ENCODE measurements around the gene PRKCH. TPM values are rescaled to one million over a fixed set of nuclear protein-coding genes. Genes with fewer than 3 reads are reported as not detected.
A peak's percentile ranks its signal among the peaks of the same experiment; 100 is the strongest.

The PRKCH gene
- total and polyA plus RNA-seq, 10 of the 15 experiments (the other 5 are each of a cell fraction or from before 2014, with no cell fraction given), result 10.7 to 140 (median 33.2) TPM

DNA sequence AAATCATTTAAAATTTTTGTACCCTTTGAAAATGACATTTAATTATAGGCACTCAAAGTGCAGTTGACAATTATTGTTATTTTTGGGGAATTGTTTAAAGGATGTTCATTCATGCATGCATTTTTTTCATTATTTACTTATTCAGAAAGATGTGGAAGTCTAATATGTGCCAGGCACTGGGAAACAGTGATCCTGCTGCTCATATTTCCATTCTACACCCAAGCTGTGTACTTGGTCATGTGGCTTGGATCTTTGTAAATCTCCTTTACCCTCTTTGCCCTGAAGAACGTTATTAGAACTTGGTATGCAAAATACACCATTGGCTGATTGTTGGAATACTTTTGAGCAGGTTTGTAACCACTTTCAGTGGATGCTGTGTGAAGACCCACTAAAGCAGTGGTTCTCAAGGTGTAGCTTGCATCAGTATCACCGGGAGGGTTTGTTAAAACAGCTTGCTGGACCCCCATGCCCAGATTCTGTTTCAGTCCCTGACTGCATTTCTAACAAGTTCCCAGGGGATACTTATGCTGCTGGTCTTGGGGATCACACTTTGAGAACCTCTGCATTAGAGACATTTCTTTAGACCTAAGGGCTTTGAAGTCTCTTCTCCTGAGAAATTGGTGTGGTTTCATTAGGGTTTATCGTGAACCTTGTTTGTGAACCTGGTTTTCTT, 47.5 kb downstream of the PRKCH start:
- CTCF ChIA-PET, result interaction anchor here (1.0 to 2.0 kb wide), 2 partner anchors 9 to 50 kb away, joined by 4 to 14 read pairs; no protein-coding TSS in a partner anchor
- Histone ChIP-seq H3K4me3 (no peak overlapping the region), H3K4me2 (ENCODE audit: control insufficient read depth, insufficient read depth) (no peak overlapping the region), H3K9me3 (replicated peaks; ENCODE audit: control insufficient read depth, insufficient read depth, low read length) (peaks cover 10% of the 10 kb centered on the region), H2AFZ (ENCODE audit: control insufficient read depth, low read depth, low read length) (no peak overlapping the region), H3K36me3 (ENCODE audit: control insufficient read depth in 2 of 2, insufficient read depth in 2 of 2, low read length in 1 of 2) (no peaks in the 10 kb centered on the region; a peak in 1 of 4 replicates), H3K9ac (ENCODE audit: control insufficient read depth, insufficient read depth, low read length) (no peak overlapping the region), H3K27ac (ENCODE audit: control insufficient read depth, insufficient read depth) (no peak overlapping the region; the same call in 1 of the 2 replicates), H3K79me2 (ENCODE audit: control insufficient read depth, insufficient read depth, low read length) (peaks cover 84% of the 10 kb centered on the region), H4K20me1 (ENCODE audit: control insufficient read depth, insufficient read depth) (no peaks in the 10 kb centered on the region), H3K4me1 (ENCODE audit: control insufficient read depth, insufficient read depth, low read length) (peaks cover 48% of the 10 kb centered on the region), H3K27me3 (replicated peaks in 1 of 2; ENCODE audit: control insufficient read depth in 2 of 2, insufficient read depth in 2 of 2, low read length in 1 of 2) (no peaks in the 10 kb centered on the region)
- 67% methylated on average over 3 of the region's 3 CpGs for WGBS (ENCODE audit: insufficient coverage, insufficient replicate concordance, low lambda C conversion rate, missing lambda C conversion rate)
- POLR2A ChIA-PET, result interaction anchor here (1.0 to 3.5 kb wide), 5 partner anchors 9 to 23 kb away, joined by 3 to 29 read pairs (median 3); no protein-coding TSS in a partner anchor
- no TSS peak for BruUV-seq (replicated peaks)
- DNase-seq (ENCODE audit: low read depth, low spot score) (no peak), ATAC-seq (no peak), FAIRE-seq (no peak)
- TF ChIP-seq MEF2B (IDR thresholded peaks at IDR 0.05; ENCODE audit: partially characterized antibody, poor library complexity, severe bottlenecking) (peak; percentile 80), PAX8 (IDR thresholded peaks at IDR 0.05) (no peak)
- TF ChIP-seq, protein P1, sequence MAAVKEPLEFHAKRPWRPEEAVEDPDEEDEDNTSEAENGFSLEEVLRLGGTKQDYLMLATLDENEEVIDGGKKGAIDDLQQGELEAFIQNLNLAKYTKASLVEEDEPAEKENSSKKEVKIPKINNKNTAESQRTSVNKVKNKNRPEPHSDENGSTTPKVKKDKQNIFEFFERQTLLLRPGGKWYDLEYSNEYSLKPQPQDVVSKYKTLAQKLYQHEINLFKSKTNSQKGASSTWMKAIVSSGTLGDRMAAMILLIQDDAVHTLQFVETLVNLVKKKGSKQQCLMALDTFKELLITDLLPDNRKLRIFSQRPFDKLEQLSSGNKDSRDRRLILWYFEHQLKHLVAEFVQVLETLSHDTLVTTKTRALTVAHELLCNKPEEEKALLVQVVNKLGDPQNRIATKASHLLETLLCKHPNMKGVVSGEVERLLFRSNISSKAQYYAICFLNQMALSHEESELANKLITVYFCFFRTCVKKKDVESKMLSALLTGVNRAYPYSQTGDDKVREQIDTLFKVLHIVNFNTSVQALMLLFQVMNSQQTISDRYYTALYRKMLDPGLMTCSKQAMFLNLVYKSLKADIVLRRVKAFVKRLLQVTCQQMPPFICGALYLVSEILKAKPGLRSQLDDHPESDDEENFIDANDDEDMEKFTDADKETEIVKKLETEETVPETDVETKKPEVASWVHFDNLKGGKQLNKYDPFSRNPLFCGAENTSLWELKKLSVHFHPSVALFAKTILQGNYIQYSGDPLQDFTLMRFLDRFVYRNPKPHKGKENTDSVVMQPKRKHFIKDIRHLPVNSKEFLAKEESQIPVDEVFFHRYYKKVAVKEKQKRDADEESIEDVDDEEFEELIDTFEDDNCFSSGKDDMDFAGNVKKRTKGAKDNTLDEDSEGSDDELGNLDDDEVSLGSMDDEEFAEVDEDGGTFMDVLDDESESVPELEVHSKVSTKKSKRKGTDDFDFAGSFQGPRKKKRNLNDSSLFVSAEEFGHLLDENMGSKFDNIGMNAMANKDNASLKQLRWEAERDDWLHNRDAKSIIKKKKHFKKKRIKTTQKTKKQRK (IDR thresholded peaks at IDR 0.05; ENCODE audit: low read depth, low read length), result no peak
- SMC1A ChIA-PET (ENCODE audit: uncharacterized antibody, unreplicated experiment), result interaction anchor here (0.9 to 3.7 kb wide), 9 partner anchors 9 to 73 kb away, joined by 3 to 15 read pairs (median 7); no protein-coding TSS in a partner anchor
- intact Hi-C loops (cut with micrococcal nuclease; ENCODE audit: unreplicated experiment), result no loop called here
- RAD21 ChIA-PET (ENCODE audit: unreplicated experiment), result interaction anchor here (1.2 to 2.2 kb wide), 2 partner anchors 19 to 24 kb away, joined by 3 to 5 read pairs; no protein-coding TSS in a partner anchor
- in situ Hi-C loops (cut with MboI), result no loop called here

Measured in GM12878 (cell line).